ENCODE results near the gene SCGB1C1.

Gene SCGB1C1

GRCh38 chr11:206526-207207 lies 13.8 kb downstream of the SCGB1C1 start:
- peaks cover 66% of the 10 kb centered on the region for H3K36me3 ChIP-seq (ENCODE audit: insufficient read depth, low read length)
- peaks cover 40% of the 10 kb centered on the region for H3K4me1 ChIP-seq (ENCODE audit: insufficient read depth, low read length)

DNA sequence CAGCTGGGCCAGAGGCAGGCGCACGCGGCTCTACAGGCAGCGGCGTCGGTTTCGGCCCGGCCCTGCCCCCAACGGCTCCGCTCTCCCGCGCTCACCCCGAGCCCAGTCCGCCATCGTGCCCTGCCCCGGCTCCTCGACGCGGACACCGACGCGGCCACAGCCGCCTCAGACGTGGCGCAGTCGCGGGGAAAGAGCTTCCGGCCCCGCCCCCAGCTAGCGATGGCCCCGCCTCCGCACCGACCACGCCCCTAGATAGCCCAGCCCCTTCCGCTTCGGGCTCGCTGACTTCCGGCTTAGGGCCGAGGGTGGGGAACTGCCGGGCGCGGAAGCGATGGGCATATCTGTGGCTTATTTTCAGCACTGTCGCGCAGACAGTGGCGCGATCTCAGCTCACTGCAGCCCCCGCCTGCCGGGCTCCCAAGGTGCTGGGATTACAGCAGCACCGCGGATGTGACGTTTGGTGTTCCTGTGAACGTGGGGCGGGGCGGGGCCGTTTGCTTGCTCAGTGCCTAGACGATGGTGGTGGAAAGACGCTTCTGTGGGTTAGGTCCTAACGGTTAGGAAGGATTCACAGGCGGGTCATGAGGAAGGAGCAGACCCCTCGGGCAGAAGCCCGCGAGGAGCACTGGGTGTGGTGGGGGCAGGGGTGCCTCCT lies 14.5 kb downstream of the SCGB1C1 start, which contains the start of the genes BET1L and RIC8A:
Gene BET1L (minus strand): TSS at position 192 of the 655 bp plus-strand sequence. CDS start 78 bp downstream, at position 114.
Gene RIC8A (plus strand): TSS at position 501 of the 655 bp plus-strand sequence. CDS start 1,147 bp downstream, outside the sequence.
- peak within 1 kb of the TSS; percentile 63 to 99 for H3K4me3 ChIP-seq (ENCODE audit: low read depth in 1 of 2, low read length in 2 of 2)
- peak within 1 kb of the TSS; percentile 92 for H3K27ac ChIP-seq (ENCODE audit: low read depth, low read length)
- H3K9me3 ChIP-seq (ENCODE audit: low read length): no peaks in the 10 kb centered on the region
- H3K27me3 ChIP-seq (ENCODE audit: control insufficient read depth in 1 of 2, insufficient read depth in 2 of 2, low read length in 2 of 2): no peaks in the 10 kb centered on the region
- peaks cover 40% of the 10 kb centered on the region for H3K4me1 ChIP-seq (ENCODE audit: insufficient read depth, low read length)
- H3K36me3 ChIP-seq (ENCODE audit: insufficient read depth, low read length): peaks cover 66% of the 10 kb centered on the region
- peak within 1 kb of the TSS; percentile 99 for H3K9ac ChIP-seq (ENCODE audit: low read length)

More at GRCh38 chr11:206526-207207, 13.8 kb downstream of the SCGB1C1 start:
- Histone ChIP-seq H3K9ac (ENCODE audit: low read length) (peak overlapping the region; percentile 92), H3K27ac (ENCODE audit: low read depth, low read length) (peak overlapping the region; percentile 92), H3K4me3 (ENCODE audit: low read depth in 1 of 2, low read length in 2 of 2) (peak overlapping the region; percentile 63 to 99), H3K9me3 (ENCODE audit: low read length) (no peaks in the 10 kb centered on the region), H3K27me3 (ENCODE audit: control insufficient read depth in 1 of 2, insufficient read depth in 2 of 2, low read length in 2 of 2) (no peaks in the 10 kb centered on the region)

GRCh38 chr11:207863-208180 lies 14.9 kb downstream of the SCGB1C1 start:
- Histone ChIP-seq H3K4me1 (ENCODE audit: insufficient read depth, low read length) (peaks cover 40% of the 10 kb centered on the region), H3K9me3 (ENCODE audit: low read length) (no peaks in the 10 kb centered on the region), H3K9ac (ENCODE audit: low read length) (peak overlapping the region; percentile 99), H3K27me3 (ENCODE audit: control insufficient read depth in 1 of 2, insufficient read depth in 2 of 2, low read length in 2 of 2) (no peaks in the 10 kb centered on the region), H3K36me3 (ENCODE audit: insufficient read depth, low read length) (peaks cover 68% of the 10 kb centered on the region), H3K4me3 (ENCODE audit: low read depth in 1 of 2, low read length in 2 of 2) (peak overlapping the region; percentile 53 to 99), H3K27ac (ENCODE audit: low read depth, low read length) (peak overlapping the region; percentile 92)

- peak overlapping the region; percentile 99 for H3K9ac ChIP-seq (ENCODE audit: low read length)
- H3K27me3 ChIP-seq (ENCODE audit: control insufficient read depth in 1 of 2, insufficient read depth in 2 of 2, low read length in 2 of 2): no peaks in the 10 kb centered on the region
- H3K27ac ChIP-seq (ENCODE audit: low read depth, low read length): peak overlapping the region; percentile 92
- H3K36me3 ChIP-seq (ENCODE audit: insufficient read depth, low read length): peaks cover 69% of the 10 kb centered on the region
- no peaks in the 10 kb centered on the region for H3K9me3 ChIP-seq (ENCODE audit: low read length)
- H3K4me1 ChIP-seq (ENCODE audit: insufficient read depth, low read length): peaks cover 40% of the 10 kb centered on the region
- H3K4me3 ChIP-seq (ENCODE audit: low read depth in 1 of 2, low read length in 2 of 2): peak overlapping the region; percentile 53 to 99
Measured at GRCh38 chr11:208181-208916, 15.5 kb downstream of the SCGB1C1 start.

- no peaks in the 10 kb centered on the region for H3K27me3 ChIP-seq (ENCODE audit: control insufficient read depth in 1 of 2, insufficient read depth in 2 of 2, low read length in 2 of 2)
- H3K9me3 ChIP-seq (ENCODE audit: low read length): no peaks in the 10 kb centered on the region
- H3K4me3 ChIP-seq (ENCODE audit: low read depth in 1 of 2, low read length in 2 of 2): peak overlapping the region; percentile 53 to 99
- H3K4me1 ChIP-seq (ENCODE audit: insufficient read depth, low read length): peaks cover 40% of the 10 kb centered on the region
- peaks cover 69% of the 10 kb centered on the region for H3K36me3 ChIP-seq (ENCODE audit: insufficient read depth, low read length)
- H3K27ac ChIP-seq (ENCODE audit: low read depth, low read length): peak overlapping the region; percentile 92
- H3K9ac ChIP-seq (ENCODE audit: low read length): peak overlapping the region; percentile 40
Measured at GRCh38 chr11:208917-209260, 16.0 kb downstream of the SCGB1C1 start.

DNA sequence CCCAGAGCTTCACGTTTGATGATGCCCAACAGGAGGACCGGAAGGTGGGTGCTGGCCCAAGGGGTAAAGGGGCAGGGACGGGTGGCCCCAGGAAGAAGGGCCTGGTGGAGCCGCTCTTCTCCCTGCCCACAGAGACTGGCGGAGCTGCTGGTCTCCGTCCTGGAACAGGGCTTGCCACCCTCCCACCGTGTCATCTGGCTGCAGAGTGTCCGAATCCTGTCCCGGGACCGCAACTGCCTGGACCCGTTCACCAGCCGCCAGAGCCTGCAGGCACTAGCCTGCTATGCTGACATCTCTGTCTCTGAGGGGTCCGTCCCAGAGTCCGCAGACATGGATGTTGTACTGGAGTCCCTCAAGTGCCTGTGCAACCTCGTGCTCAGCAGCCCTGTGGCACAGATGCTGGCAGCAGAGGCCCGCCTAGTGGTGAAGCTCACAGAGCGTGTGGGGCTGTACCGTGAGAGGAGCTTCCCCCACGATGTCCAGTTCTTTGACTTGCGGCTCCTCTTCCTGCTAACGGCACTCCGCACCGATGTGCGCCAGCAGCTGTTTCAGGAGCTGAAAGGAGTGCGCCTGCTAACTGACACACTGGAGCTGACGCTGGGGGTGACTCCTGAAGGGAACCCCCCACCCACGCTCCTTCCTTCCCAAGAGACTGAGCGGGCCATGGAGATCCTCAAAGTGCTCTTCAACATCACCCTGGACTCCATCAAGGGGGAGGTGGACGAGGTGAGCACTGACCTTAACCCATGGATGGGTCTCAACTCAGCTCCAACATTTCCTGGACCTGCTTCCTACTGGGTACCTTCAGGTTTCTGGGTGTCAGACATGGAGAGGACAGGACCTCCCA lies 16.6 kb downstream of the SCGB1C1 start:
- H3K27me3 ChIP-seq (ENCODE audit: control insufficient read depth in 1 of 2, insufficient read depth in 2 of 2, low read length in 2 of 2): no peaks in the 10 kb centered on the region
- H3K4me1 ChIP-seq (ENCODE audit: insufficient read depth, low read length): peaks cover 40% of the 10 kb centered on the region
- H3K9ac ChIP-seq (ENCODE audit: low read length): peak overlapping the region; percentile 40
- peak overlapping the region; percentile 92 for H3K27ac ChIP-seq (ENCODE audit: low read depth, low read length)
- peaks cover 68% of the 10 kb centered on the region for H3K36me3 ChIP-seq (ENCODE audit: insufficient read depth, low read length)
- H3K9me3 ChIP-seq (ENCODE audit: low read length): no peaks in the 10 kb centered on the region
- H3K4me3 ChIP-seq (ENCODE audit: low read depth in 1 of 2, low read length in 2 of 2): peak overlapping the region; percentile 53 to 99

DNA sequence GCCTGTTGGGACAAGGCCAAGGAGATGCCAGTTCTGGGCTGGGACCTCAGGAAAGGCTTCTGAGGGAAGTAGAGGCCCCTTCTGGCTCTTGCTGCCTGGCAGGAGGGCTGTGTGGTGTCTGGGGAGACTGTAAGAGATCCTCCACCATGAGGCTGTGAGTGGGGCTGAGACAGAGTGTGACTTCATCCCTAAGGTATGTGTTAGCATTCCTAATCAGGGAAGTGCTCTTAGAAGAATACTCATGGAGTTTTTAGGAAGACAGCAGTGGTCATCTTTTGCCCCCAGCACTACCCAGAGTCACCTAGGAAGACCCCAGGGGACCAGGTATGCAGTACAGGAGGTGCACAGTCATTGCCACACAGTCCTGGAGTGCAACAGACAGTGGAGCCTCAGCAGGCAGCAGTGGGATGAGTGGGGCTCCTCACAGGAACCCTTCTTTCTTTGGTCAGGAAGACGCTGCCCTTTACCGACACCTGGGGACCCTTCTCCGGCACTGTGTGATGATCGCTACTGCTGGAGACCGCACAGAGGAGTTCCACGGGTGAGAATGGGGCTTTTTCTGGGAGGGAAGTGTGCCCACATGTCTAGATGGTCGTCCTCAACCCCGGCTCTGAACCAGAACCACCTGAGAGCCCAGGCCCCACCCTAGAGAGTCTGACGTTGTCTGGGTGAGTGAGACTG lies 17.4 kb downstream of the SCGB1C1 start:
- Histone ChIP-seq H3K27me3 (ENCODE audit: control insufficient read depth in 1 of 2, insufficient read depth in 2 of 2, low read length in 2 of 2) (no peaks in the 10 kb centered on the region), H3K9me3 (ENCODE audit: low read length) (no peaks in the 10 kb centered on the region), H3K4me3 (ENCODE audit: low read depth in 1 of 2, low read length in 2 of 2) (peak overlapping the region; percentile 53 to 99), H3K36me3 (ENCODE audit: insufficient read depth, low read length) (peaks cover 68% of the 10 kb centered on the region), H3K27ac (ENCODE audit: low read depth, low read length) (no peak overlapping the region), H3K9ac (ENCODE audit: low read length) (peak overlapping the region; percentile 35), H3K4me1 (ENCODE audit: insufficient read depth, low read length) (peaks cover 36% of the 10 kb centered on the region)

DNA sequence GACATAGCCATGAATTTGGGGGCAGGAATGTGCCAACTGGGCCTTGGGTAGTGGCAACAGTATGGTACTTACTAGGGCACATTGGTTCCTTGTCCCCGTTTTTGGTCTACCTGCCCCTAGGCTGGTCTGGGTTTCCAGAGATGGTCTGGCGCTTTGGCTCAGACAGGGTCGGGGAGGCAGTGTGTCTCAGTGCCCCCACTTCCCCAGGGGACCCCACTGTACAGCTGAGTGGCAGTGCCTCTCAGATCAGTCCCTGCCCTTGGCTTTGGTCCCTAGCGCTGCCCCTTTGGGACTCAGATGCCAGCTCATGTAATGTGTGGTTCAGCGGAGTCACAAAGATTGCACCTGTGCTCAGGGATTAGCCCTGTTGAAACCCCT lies 17.9 kb downstream of the SCGB1C1 start:
- Histone ChIP-seq H3K9ac (ENCODE audit: low read length) (peak overlapping the region; percentile 25), H3K4me3 (ENCODE audit: low read depth in 1 of 2, low read length in 2 of 2) (peak overlapping the region in 1 of 2 donors; percentile 99), H3K4me1 (ENCODE audit: insufficient read depth, low read length) (peaks cover 31% of the 10 kb centered on the region), H3K9me3 (ENCODE audit: low read length) (no peaks in the 10 kb centered on the region), H3K27ac (ENCODE audit: low read depth, low read length) (no peak overlapping the region), H3K36me3 (ENCODE audit: insufficient read depth, low read length) (peaks cover 68% of the 10 kb centered on the region), H3K27me3 (ENCODE audit: control insufficient read depth in 1 of 2, insufficient read depth in 2 of 2, low read length in 2 of 2) (no peaks in the 10 kb centered on the region)

DNA sequence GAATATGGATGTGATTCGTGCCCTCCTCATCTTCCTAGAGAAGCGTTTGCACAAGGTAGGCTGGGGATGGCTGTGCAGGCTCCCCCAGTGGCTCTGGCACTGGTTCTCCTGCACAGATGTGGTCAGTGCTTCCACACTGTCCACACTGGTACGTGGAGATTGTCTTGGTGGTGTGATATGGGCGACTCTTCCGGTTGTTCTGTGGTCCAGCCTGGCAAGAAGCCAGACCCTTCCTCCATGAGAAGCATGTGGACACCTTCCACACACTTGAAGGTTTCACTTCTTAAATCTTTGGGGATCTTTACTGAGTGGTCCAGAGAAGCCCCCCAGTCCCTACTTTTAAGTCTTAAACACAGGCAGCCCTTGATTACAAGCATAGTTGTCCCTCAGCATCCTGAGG lies 18.4 kb downstream of the SCGB1C1 start:
- Histone ChIP-seq H3K4me3 (ENCODE audit: low read depth in 1 of 2, low read length in 2 of 2) (no peak overlapping the region), H3K36me3 (ENCODE audit: insufficient read depth, low read length) (peaks cover 68% of the 10 kb centered on the region), H3K27ac (ENCODE audit: low read depth, low read length) (no peak overlapping the region), H3K4me1 (ENCODE audit: insufficient read depth, low read length) (peaks cover 26% of the 10 kb centered on the region), H3K9ac (ENCODE audit: low read length) (no peak overlapping the region), H3K27me3 (ENCODE audit: control insufficient read depth in 1 of 2, insufficient read depth in 2 of 2, low read length in 2 of 2) (no peaks in the 10 kb centered on the region), H3K9me3 (ENCODE audit: low read length) (no peaks in the 10 kb centered on the region)

GRCh38 chr11:211741-212140 lies 18.9 kb downstream of the SCGB1C1 start:
- no peak overlapping the region for H3K27ac ChIP-seq (ENCODE audit: low read depth, low read length)
- peaks cover 24% of the 10 kb centered on the region for H3K4me1 ChIP-seq (ENCODE audit: insufficient read depth, low read length)
- no peak overlapping the region for H3K4me3 ChIP-seq (ENCODE audit: low read depth in 1 of 2, low read length in 2 of 2)
- H3K27me3 ChIP-seq (ENCODE audit: control insufficient read depth in 1 of 2, insufficient read depth in 2 of 2, low read length in 2 of 2): no peaks in the 10 kb centered on the region
- peaks cover 70% of the 10 kb centered on the region for H3K36me3 ChIP-seq (ENCODE audit: insufficient read depth, low read length)
- no peaks in the 10 kb centered on the region for H3K9me3 ChIP-seq (ENCODE audit: low read length)
- no peak overlapping the region for H3K9ac ChIP-seq (ENCODE audit: low read length)

Measured in muscle layer of colon (tissue), 2 donors.